HG02642 (cell line): ENCODE results near the gene OPRM1.

Source experiments
- ATAC-seq: cut with Tn5 transposase; IDR thresholded peaks from one replicate; pipeline ENCODE4 v1.9.1; 2021; ENCODE audit warnings: mild to moderate bottlenecking; ENCODE audit not compliant: unreplicated experiment, poor library complexity

OPRM1 gene

GRCh38 chr6:154266560-154267099 is 227.6 kb downstream of the OPRM1 start:
- ATAC-seq = no peak

GRCh38 chr6:154267508-154268106 is 228.6 kb downstream of the OPRM1 start:
- peak; percentile 61 for ATAC-seq

DNA sequence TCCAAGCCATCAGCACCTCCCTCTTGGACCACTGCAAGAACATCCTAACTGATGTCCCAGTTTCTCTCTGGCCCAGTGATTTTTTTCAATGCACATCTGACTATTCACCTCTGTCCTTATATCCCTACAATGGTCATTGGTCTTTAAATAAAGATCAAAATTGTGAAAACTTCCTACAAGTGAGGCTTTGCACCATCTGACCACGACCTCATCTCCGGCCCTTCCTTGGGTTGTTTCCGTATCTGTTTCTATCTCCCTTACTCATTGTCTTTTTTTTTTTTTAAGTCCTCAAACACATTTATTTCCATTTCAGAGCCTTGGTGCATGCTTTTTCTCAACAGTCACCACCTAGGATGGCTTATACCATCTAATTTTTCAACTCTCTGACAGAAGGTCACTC is 229.4 kb downstream of the OPRM1 start:
- peak; percentile 4 for ATAC-seq

DNA sequence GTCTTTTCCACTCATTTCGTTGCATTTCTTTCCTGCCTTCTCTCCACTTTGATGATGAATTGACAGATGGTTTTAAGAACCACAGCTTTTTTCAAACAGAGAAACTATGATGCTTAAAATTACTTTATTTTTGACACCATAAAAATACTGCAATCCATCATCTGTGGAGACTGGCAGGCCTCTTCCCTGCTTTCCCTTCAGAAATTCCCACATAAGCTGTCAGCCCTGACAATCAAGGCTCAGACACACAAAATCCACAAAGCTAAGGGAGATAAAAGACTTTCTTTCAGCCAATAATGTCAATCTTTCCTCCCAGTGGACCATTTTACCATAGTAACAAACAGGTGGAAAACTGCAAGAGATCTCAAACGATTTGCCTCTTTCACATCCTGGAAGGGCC is 235.1 kb downstream of the OPRM1 start:
- no peak for ATAC-seq

DNA sequence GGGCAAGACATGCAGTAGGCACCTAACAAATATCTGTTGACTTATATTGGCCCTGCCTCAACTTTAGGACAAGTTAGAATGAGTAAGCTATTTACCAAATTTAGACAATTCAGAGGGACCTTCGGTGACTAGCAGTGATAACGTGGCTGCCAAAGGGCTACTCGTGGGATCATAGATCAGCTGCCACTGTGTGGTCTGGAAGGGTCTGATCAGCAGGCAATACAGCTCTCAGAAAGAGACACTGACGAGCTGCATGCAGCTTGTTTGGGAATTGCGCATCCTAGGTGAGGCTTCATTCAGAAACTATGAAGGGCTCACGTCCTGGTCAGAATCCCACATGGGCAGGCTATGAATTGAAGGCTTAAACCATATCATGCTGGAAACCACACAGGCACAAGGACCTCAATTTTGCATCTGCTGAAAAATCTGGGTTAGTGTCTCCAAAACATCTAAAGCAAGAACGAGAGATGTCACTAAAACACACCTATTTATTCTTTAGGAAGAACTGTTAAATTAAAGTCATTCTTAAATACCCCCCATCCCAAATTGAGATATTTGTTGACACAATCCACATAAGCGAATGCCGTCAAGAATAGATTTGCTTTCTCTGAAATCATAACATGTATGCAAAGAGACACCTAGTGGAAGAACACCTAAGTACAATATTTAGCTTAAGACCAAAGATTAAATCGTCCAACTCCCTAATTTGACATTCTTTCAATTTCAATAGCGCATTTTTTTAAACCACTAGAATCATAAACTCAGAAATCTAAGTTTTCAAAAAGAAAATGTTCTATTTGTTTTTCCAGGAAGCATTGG is 238.0 kb downstream of the OPRM1 start:
- peak; percentile 59 for ATAC-seq

GRCh38 chr6:154277629-154278017 is 238.6 kb downstream of the OPRM1 start:
- peak; percentile 39 for ATAC-seq

DNA sequence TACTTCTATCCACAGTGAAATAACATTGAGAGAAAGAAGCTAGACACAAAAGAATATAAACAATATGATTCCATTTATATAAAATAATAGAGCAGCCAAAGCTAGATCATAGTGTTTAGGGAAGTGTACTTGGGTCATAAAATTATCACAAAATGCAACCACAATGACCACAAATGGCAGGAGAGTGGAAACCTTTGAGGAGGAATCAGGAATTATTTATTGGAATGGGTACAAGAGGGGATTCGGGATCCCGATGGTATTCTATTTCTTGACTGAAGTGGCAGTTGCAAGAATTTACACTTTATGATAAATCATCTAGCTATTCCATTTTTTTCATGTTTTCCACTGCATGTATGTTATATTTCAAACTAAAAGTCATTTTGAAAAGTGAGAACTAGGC is 241.5 kb downstream of the OPRM1 start:
- no peak for ATAC-seq

- no peak for ATAC-seq
These were observed 245.3 kb downstream of the OPRM1 start for GRCh38 chr6:154284313-154284853.

- no peak for ATAC-seq
These were observed 246.8 kb downstream of the OPRM1 start for GRCh38 chr6:154285826-154286225.

DNA sequence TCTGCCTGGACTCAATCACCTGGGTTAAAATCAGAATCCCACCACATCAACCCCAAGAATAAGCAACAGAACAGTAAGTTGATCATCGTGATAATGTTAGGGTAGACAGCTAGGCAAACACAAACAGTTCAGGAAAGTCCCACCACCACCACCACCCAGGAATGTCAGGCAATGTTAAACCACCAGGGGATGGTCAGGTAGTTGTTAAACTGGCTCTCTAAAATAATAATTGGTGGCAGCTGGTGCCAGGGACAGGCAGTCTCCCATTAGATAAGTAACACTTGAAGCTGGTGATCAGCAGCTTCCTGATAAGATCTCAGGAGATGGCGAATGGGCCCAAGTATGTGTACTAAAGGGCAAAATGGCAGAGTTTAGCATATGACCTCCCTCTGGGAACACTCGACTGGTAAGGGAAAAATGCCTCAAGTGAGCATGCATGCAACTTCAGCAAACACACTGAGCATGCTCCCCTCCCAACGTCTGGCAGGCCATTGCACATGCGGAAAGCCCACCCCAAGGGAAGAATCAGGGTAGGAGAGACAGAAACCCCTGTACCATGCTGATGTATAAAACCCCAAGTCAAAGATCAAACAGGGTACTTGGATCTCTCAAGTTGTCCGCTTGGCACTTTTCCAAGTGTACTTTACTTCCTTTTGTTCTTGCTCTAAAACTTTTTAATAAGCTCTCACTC is 250.9 kb downstream of the OPRM1 start:
- no peak for ATAC-seq

- no peak for ATAC-seq
These were observed 253.0 kb downstream of the OPRM1 start for GRCh38 chr6:154292066-154292465.

DNA sequence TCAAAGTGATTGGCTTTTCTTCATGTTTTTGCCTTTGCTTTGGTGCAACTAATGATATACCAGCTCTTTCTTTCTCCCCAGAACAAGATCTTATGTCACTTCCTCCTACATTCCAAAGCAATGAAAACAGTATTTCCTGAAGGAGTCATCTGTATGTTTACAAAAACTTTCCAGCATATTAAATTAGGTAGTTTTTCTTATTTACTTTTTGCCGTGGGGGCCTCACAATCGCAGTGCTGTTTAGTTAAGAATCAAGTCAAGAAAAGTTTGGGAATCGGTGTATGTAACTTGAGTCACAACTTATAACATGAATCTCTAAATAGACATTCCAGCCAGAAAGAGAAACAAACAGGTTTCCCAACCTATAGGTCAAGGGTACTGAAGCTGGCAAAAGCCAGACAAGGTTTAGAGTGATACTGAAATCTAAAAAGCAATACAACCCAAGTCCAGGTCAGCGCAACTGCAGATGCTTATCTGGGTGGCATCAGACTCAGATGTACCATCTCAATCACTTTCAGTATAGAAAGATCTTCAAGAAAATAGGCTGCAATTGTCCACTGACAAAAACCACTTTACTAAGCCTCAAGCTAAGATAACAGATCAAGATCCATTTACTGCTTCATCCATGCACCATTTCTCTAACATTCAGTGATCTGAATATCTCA is 253.9 kb downstream of the OPRM1 start:
- ATAC-seq = no peak

DNA sequence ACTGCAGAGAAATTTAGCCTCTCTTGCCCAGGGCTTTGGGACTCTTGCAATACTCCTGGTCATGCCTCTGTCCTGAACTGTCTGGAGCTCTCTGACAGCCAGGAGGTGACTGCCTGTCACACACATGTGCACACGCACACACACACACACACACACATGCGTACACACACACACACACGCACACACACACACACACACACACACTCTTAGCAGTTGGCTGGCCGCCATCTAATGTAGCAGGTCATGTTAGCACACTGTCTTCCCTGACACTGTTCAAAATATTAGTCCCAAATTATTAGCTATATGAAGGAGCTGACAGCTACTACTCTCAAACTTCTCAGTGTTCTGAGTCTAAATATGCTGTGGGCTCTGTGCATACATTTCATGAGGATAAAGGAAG is 256.7 kb downstream of the OPRM1 start:
- ATAC-seq = no peak
